Mesothelial cell of epicardium (in vitro differentiated cells): ENCODE results near the gene PLXDC2. TPM values are rescaled to one million over a fixed set of nuclear protein-coding genes. Genes with fewer than 3 reads are reported as not detected.

ENCODE experiments used
- DNase-seq, 2 experiments: peaks; one replicate each; pipeline ENCODE4 v3.0.0; 2021; ENCODE audit warnings: low spot score in 2 of 2; ENCODE audit not compliant: unreplicated experiment in 2 of 2
- H3K27ac Mint-ChIP-seq: 2 replicates; pipeline ENCODE4 v1.8.0; 2021; ENCODE audit warnings: mixed read lengths
- H3K27me3 Mint-ChIP-seq: 2 replicates; pipeline ENCODE4 v1.8.0; 2021; ENCODE audit warnings: low read depth, mixed read lengths
- H3K36me3 Mint-ChIP-seq: 2 replicates; pipeline ENCODE4 v1.8.0; 2021; ENCODE audit warnings: mixed read lengths
- H3K4me1 Mint-ChIP-seq: 2 replicates; pipeline ENCODE4 v1.8.0; 2021; ENCODE audit warnings: mixed read lengths
- H3K4me3 Mint-ChIP-seq: 2 replicates; pipeline ENCODE4 v1.8.0; 2021; ENCODE audit warnings: mild to moderate bottlenecking, moderate library complexity, mixed read lengths
- H3K9me3 Mint-ChIP-seq: 2 replicates; pipeline ENCODE4 v1.8.0; 2021; ENCODE audit warnings: mixed read lengths
- CTCF ChIP-seq: fragments of 200-600 bp; sonication (generic); IDR thresholded peaks from one replicate; pipeline ENCODE4 v1.5.0; 2021; ENCODE audit warnings: antibody characterized with exemption; ENCODE audit not compliant: unreplicated experiment
- total RNA-seq: library from RNA; stranded (reverse); gene quantifications from 3 replicates; pipeline ENCODE4 v1.2.1, GENCODE V29; 2021

PLXDC2 gene
- total RNA-seq, 1 donor from 2014 or later: 60.0 TPM

DNA sequence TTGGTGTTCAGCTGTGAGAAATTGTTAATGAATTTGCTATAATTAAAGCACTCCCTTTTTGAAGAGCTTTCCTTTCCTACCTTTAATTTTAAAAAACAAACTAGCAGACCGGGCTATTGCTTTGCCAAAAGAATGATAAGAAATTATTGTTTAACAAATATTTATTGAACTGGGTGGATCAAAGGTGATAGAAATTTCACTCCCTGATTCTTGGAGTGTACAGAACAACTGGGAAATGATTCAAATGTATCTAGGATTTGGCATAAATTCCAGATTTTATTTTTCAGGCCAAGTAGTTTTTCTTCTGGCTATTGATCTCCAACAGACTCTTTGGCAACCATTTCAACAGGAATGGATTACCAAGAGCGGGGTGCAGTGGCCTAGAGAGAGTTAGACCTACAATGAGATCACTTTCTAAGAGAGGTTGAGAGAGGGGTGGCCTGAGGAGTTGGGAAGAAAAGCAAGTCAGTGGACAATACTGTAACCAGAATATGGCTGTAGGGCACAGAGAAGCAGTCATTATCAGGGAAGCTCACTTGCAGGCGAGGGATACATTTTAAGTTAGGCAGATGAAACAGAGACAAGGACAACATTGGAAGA is 71.9 kb downstream of the PLXDC2 start:
- no peak overlapping the region for H3K27ac Mint-ChIP-seq

GRCh38 chr10:19889256-19889655 is 73.0 kb downstream of the PLXDC2 start:
- no peak for TF ChIP-seq CTCF
- peak overlapping the region; percentile 21 for H3K27ac Mint-ChIP-seq
- no peaks in the 10 kb centered on the region for H3K9me3 Mint-ChIP-seq

More for the DNA sequence above, 71.9 kb downstream of the PLXDC2 start:
- Mint-ChIP-seq H3K9me3 (no peaks in the 10 kb centered on the region), H3K4me3 (no peak overlapping the region), H3K4me1 (peaks cover 18% of the 10 kb centered on the region), H3K36me3 (peaks cover 6% of the 10 kb centered on the region), H3K27me3 (no peaks in the 10 kb centered on the region)
- TF ChIP-seq CTCF: no peak
- no peak for DNase-seq

DNA sequence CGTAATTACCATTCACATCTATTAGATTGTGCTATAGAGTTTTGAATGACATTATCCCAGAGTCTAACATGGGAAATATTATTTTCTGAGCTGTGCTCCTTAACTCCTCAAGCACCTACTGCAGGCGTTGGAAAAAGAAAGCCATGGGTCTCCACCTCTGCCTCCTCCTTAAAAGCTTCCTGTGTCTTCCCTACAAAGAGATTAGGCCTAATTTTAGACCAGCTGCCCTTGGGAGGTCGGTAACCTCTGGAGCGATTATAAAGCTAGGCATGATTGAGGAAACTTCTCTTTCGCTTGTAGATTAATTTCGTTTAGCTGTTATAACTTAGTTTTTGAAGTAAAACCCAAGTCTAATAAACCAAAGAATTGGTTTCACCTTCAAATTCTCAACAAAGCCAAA is 75.2 kb downstream of the PLXDC2 start:
- H3K4me3 Mint-ChIP-seq: no peak overlapping the region
- TF ChIP-seq CTCF: no peak
- DNase-seq: no peak
- no peak overlapping the region for H3K27ac Mint-ChIP-seq
- peaks cover 18% of the 10 kb centered on the region for H3K4me1 Mint-ChIP-seq
- peaks cover 2% of the 10 kb centered on the region for H3K36me3 Mint-ChIP-seq
- H3K27me3 Mint-ChIP-seq: no peaks in the 10 kb centered on the region
- H3K9me3 Mint-ChIP-seq: peaks cover 7% of the 10 kb centered on the region

More at GRCh38 chr10:19889256-19889655, 73.0 kb downstream of the PLXDC2 start:
- peaks cover 3% of the 10 kb centered on the region for H3K36me3 Mint-ChIP-seq
- H3K4me3 Mint-ChIP-seq: no peak overlapping the region
- H3K4me1 Mint-ChIP-seq: peaks cover 18% of the 10 kb centered on the region
- no peak for DNase-seq
- no peaks in the 10 kb centered on the region for H3K27me3 Mint-ChIP-seq

- Mint-ChIP-seq H3K4me3 (no peak overlapping the region), H3K4me1 (peaks cover 18% of the 10 kb centered on the region), H3K9me3 (peaks cover 7% of the 10 kb centered on the region), H3K27ac (no peak overlapping the region), H3K27me3 (no peaks in the 10 kb centered on the region), H3K36me3 (peaks cover 2% of the 10 kb centered on the region)
- DNase-seq: no peak
- TF ChIP-seq CTCF: no peak
Measured at GRCh38 chr10:19892270-19892669, 76.0 kb downstream of the PLXDC2 start.

GRCh38 chr10:19892677-19893076 is 76.4 kb downstream of the PLXDC2 start:
- TF ChIP-seq CTCF: no peak
- Mint-ChIP-seq H3K36me3 (peaks cover 2% of the 10 kb centered on the region), H3K4me1 (peaks cover 18% of the 10 kb centered on the region), H3K27me3 (no peaks in the 10 kb centered on the region), H3K4me3 (no peak overlapping the region), H3K27ac (peak overlapping the region; percentile 41), H3K9me3 (peaks cover 7% of the 10 kb centered on the region)
- DNase-seq: no peak
